Non-pigmented ciliary epithelial cell (primary cell): ENCODE results near the gene CLEC17A.
"Not testable (repeated sequence)": the region's sequence is repeated elsewhere in the genome, so short reads cannot be mapped to it uniquely, and the experiment has no call there.

Experiments
- DNase-seq: peaks from one replicate; pipeline ENCODE4 v3.0.0-alpha.2; 2010; ENCODE audit warnings: low read depth

Gene CLEC17A

GRCh38 chr19:14582894-14583340, at the start of gene CLEC17A:
Gene CLEC17A (plus strand): TSS chr19:14583084. CDS start chr19:14583161, 77 bp downstream.
- DNase-seq, result no peak

- DNase-seq, result no peak
Measured at GRCh38 chr19:14533450-14533849, 49.4 kb upstream of the CLEC17A start.

- no peak for DNase-seq
Measured at GRCh38 chr19:14536926-14537692, 45.8 kb upstream of the CLEC17A start.

GRCh38 chr19:14540741-14541525, 42.0 kb upstream of the CLEC17A start:
- DNase-seq, result no peak

GRCh38 chr19:14541979-14542378, 40.9 kb upstream of the CLEC17A start:
- DNase-seq, result not testable (repeated sequence)

- DNase-seq, result no peak
Measured at GRCh38 chr19:14542711-14543328, 40.1 kb upstream of the CLEC17A start.

- no peak for DNase-seq
Measured at GRCh38 chr19:14544047-14544446, 38.8 kb upstream of the CLEC17A start.

GRCh38 chr19:14544977-14545715, 37.7 kb upstream of the CLEC17A start:
- no peak for DNase-seq

GRCh38 chr19:14545716-14546082, 37.2 kb upstream of the CLEC17A start:
- no peak for DNase-seq

GRCh38 chr19:14550201-14550754, 32.6 kb upstream of the CLEC17A start:
- DNase-seq, result no peak

- DNase-seq, result not testable (repeated sequence)
Measured at GRCh38 chr19:14551134-14552005, 31.5 kb upstream of the CLEC17A start.

- DNase-seq, result not testable (repeated sequence)
Measured at GRCh38 chr19:14552006-14552360, 30.9 kb upstream of the CLEC17A start.

GRCh38 chr19:14553042-14553938, 29.6 kb upstream of the CLEC17A start:
- DNase-seq, result no peak

GRCh38 chr19:14553939-14554243, 29.0 kb upstream of the CLEC17A start:
- DNase-seq, result no peak

GRCh38 chr19:14554382-14554812, 28.5 kb upstream of the CLEC17A start:
- no peak for DNase-seq

- DNase-seq, result no peak
Measured at GRCh38 chr19:14555918-14556661, 26.8 kb upstream of the CLEC17A start.

GRCh38 chr19:14556662-14557188, 26.2 kb upstream of the CLEC17A start:
- no peak for DNase-seq

GRCh38 chr19:14558370-14559066, 24.4 kb upstream of the CLEC17A start:
- no peak for DNase-seq
